HEK293 (cell line): ENCODE measurements around the gene PCDHGA5.

Experiments used
- CTCF ChIA-PET: fragments of 350-600 bp; formaldehyde crosslinking; extraction: SDS; loops from one replicate; lab custom pipeline; 2021; ENCODE audit warnings: antibody characterized with exemption; lab: Yijun Ruan, JAX
- POLR2A ChIA-PET: fragments of 300-600 bp; formaldehyde crosslinking; extraction: SDS; loops from one replicate; lab custom pipeline; 2020; ENCODE audit warnings: antibody characterized with exemption, inconsistent platforms; lab: Yijun Ruan, JAX
- H3K27ac ChIP-seq: fragments of 200-500 bp; sonication (Bioruptor generic); 2 replicates; pipeline ENCODE4 v1.5.1; 2014; ENCODE audit warnings: low read depth, low read length, control low read depth, inconsistent platforms; ENCODE audit errors: extremely low read depth
- H3K36me3 ChIP-seq, 2 experiments: fragments of 200-500 bp in 1 of 2; sonication (Bioruptor generic) in 1 of 2; 1 replicate in 1 of 2; 2 replicates in 1 of 2; pipeline ENCODE4 v1.5.1; 2014 to 2017; ENCODE audit warnings: inconsistent platforms in 2 of 2, low read length in 2 of 2; ENCODE audit not compliant: control insufficient read depth in 2 of 2, insufficient read depth in 1 of 2
- H3K4me1 ChIP-seq: fragments of 200-500 bp; sonication (Bioruptor generic); 2 replicates; pipeline ENCODE4 v1.5.1; 2014; ENCODE audit warnings: mild to moderate bottlenecking, low read length, inconsistent platforms; ENCODE audit not compliant: control insufficient read depth, insufficient read depth
- H3K4me3 ChIP-seq: 2 replicates; pipeline ENCODE4 v1.5.1; 2011; ENCODE audit warnings: low read depth, mild to moderate bottlenecking, control low read depth, low read length, moderate library complexity
- H3K9me3 ChIP-seq: fragments of 200-500 bp; sonication (Bioruptor generic); 2 replicates; pipeline ENCODE4 v1.5.1; 2014; ENCODE audit warnings: low read depth, low read length, inconsistent platforms; ENCODE audit not compliant: control insufficient read depth, insufficient read depth
- CTCF ChIP-seq: fragments of 450-650 bp; formaldehyde crosslinking; IDR thresholded peaks from 2 replicates; pipeline ENCODE4 v1.5.1; 2016; ENCODE audit warnings: missing biosample characterization, missing genetic modification characterization
- EGR2 ChIP-seq: fragments of 450-650 bp; formaldehyde crosslinking; IDR thresholded peaks from 2 replicates; pipeline ENCODE4 v1.5.1; 2016; ENCODE audit warnings: low read depth, missing biosample characterization, missing genetic modification characterization
- GLI2 ChIP-seq: fragments of 450-650 bp; formaldehyde crosslinking; IDR thresholded peaks from 2 replicates; pipeline ENCODE4; 2017; ENCODE audit warnings: missing biosample characterization, missing genetic modification characterization, low read depth, borderline replicate concordance
- KLF10 ChIP-seq: fragments of 450-650 bp; IDR thresholded peaks from 2 replicates; pipeline ENCODE4 v1.5.1; 2018; ENCODE audit warnings: missing biosample characterization, mild to moderate bottlenecking, missing genetic modification characterization
- KLF16 ChIP-seq: fragments of 450-650 bp; formaldehyde crosslinking; IDR thresholded peaks from 2 replicates; pipeline ENCODE4 v1.5.1; 2017; ENCODE audit warnings: missing biosample characterization, missing genetic modification characterization
- REPIN1 ChIP-seq: fragments of 450-650 bp; formaldehyde crosslinking; IDR thresholded peaks from 2 replicates; pipeline ENCODE4 v1.5.1; 2017; ENCODE audit warnings: missing biosample characterization, missing genetic modification characterization, low read depth
- SCRT1 ChIP-seq: fragments of 450-650 bp; formaldehyde crosslinking; IDR thresholded peaks from 2 replicates; pipeline ENCODE4 v1.5.1; 2016; ENCODE audit warnings: missing biosample characterization, missing genetic modification characterization, borderline replicate concordance
- SP2 ChIP-seq: fragments of 450-650 bp; formaldehyde crosslinking; IDR thresholded peaks from 2 replicates; pipeline ENCODE4 v1.5.1; 2016; ENCODE audit warnings: missing biosample characterization, missing genetic modification characterization
- ZBTB20 ChIP-seq: fragments of 450-650 bp; formaldehyde crosslinking; IDR thresholded peaks from 2 replicates; pipeline ENCODE4 v1.5.1; 2016; ENCODE audit warnings: missing biosample characterization, missing genetic modification characterization
- ZFHX2 ChIP-seq: fragments of 450-650 bp; formaldehyde crosslinking; conservative IDR thresholded peaks from 2 replicates; pipeline ENCODE4 v1.5.1; 2016; ENCODE audit warnings: missing biosample characterization, missing genetic modification characterization
- ZFP37 ChIP-seq: fragments of 450-650 bp; formaldehyde crosslinking; IDR thresholded peaks from 2 replicates; pipeline ENCODE4 v1.5.1; 2016; ENCODE audit warnings: missing biosample characterization, missing genetic modification characterization
- ZNF112 ChIP-seq: fragments of 450-650 bp; formaldehyde crosslinking; IDR thresholded peaks from 2 replicates; pipeline ENCODE4 v1.5.0; 2017; ENCODE audit warnings: missing biosample characterization, missing genetic modification characterization
- ZNF174 ChIP-seq: fragments of 450-650 bp; formaldehyde crosslinking; IDR thresholded peaks from 2 replicates; pipeline ENCODE4 v1.5.0; 2017; ENCODE audit warnings: missing biosample characterization, mild to moderate bottlenecking, missing genetic modification characterization
- ZNF354C ChIP-seq: fragments of 450-650 bp; formaldehyde crosslinking; IDR thresholded peaks from 2 replicates; pipeline ENCODE4 v1.5.1; 2016; ENCODE audit warnings: missing biosample characterization, missing genetic modification characterization, low read depth, borderline replicate concordance
- ZNF416 ChIP-seq: fragments of 450-650 bp; formaldehyde crosslinking; IDR thresholded peaks from 2 replicates; pipeline ENCODE4 v1.5.1; 2016; ENCODE audit warnings: missing biosample characterization, missing genetic modification characterization
- ZNF530 ChIP-seq: fragments of 450-650 bp; formaldehyde crosslinking; IDR thresholded peaks from 2 replicates; pipeline ENCODE4 v1.5.1; 2016; ENCODE audit warnings: low read depth, missing biosample characterization, missing genetic modification characterization
- ZNF600 ChIP-seq: fragments of 450-650 bp; formaldehyde crosslinking; IDR thresholded peaks from 2 replicates; pipeline ENCODE4 v1.5.1; 2016; ENCODE audit warnings: missing biosample characterization, missing genetic modification characterization
- ZNF610 ChIP-seq: fragments of 450-650 bp; formaldehyde crosslinking; IDR thresholded peaks from 2 replicates; pipeline ENCODE4 v1.5.1; 2016; ENCODE audit warnings: missing biosample characterization, missing genetic modification characterization, borderline replicate concordance
- ZNF645 ChIP-seq: fragments of 450-650 bp; formaldehyde crosslinking; IDR thresholded peaks from 2 replicates; pipeline ENCODE4; 2016; ENCODE audit warnings: missing biosample characterization, missing genetic modification characterization
- ZNF670 ChIP-seq: fragments of 450-650 bp; formaldehyde crosslinking; IDR thresholded peaks from 2 replicates; pipeline ENCODE4 v1.5.1; 2016; ENCODE audit warnings: missing biosample characterization, missing genetic modification characterization, low read depth
- ZNF692 ChIP-seq: fragments of 450-650 bp; formaldehyde crosslinking; IDR thresholded peaks from 2 replicates; pipeline ENCODE4 v1.5.1; 2016; ENCODE audit warnings: missing biosample characterization, missing genetic modification characterization

PCDHGA5 gene

GRCh38 chr5:141409598-141410306, 45.8 kb downstream of the PCDHGA5 start:
- no peaks in the 10 kb centered on the region for H3K9me3 ChIP-seq
- no peaks in the 10 kb centered on the region for H3K36me3 ChIP-seq
- TF ChIP-seq ZNF600 = no peak
- no peak for TF ChIP-seq CTCF
- TF ChIP-seq EGR2 = no peak
- TF ChIP-seq ZFP37 (tag by site-specific recombination) = no peak
- TF ChIP-seq ZNF670 (tag by site-specific recombination) = no peak
- no peak for TF ChIP-seq ZNF354C (tag by site-specific recombination)
- no peak for TF ChIP-seq ZNF645
- TF ChIP-seq REPIN1 (tag by site-specific recombination) = no peak
- no peak for TF ChIP-seq KLF10
- no peak for TF ChIP-seq ZFHX2 (tag by site-specific recombination)
- no peak for TF ChIP-seq SP2 (tag by site-specific recombination)
- TF ChIP-seq ZNF416 (tag by site-specific recombination) = no peak
- no peak for TF ChIP-seq ZNF112
- TF ChIP-seq ZNF530 (tag by site-specific recombination) = no peak
- TF ChIP-seq GLI2 (tag by site-specific recombination) = no peak
- TF ChIP-seq ZBTB20 (tag by site-specific recombination) = no peak
- CTCF ChIA-PET = interaction anchor here (0.7 to 1.0 kb wide), 2 partner anchors 148 to 167 kb away, joined by 3 to 4 read pairs; no protein-coding TSS in a partner anchor
- no peaks in the 10 kb centered on the region for H3K4me1 ChIP-seq
- no peak overlapping the region for H3K27ac ChIP-seq
- H3K4me3 ChIP-seq = no peak overlapping the region
- POLR2A ChIA-PET = no interaction called here

GRCh38 chr5:141411575-141411974, 47.6 kb downstream of the PCDHGA5 start:
- ChIA-PET POLR2A (no interaction called here), CTCF (interaction anchor here (0.6 to 1.5 kb wide), 2 partner anchors 10 to 726 kb away, joined by 4 to 6 read pairs; partner anchors contain the start of gene PCDHGA11)
- Histone ChIP-seq H3K4me1 (no peaks in the 10 kb centered on the region), H3K9me3 (no peaks in the 10 kb centered on the region), H3K27ac (no peak overlapping the region), H3K4me3 (no peak overlapping the region), H3K36me3 (no peaks in the 10 kb centered on the region)
- TF ChIP-seq ZNF692 (tag by site-specific recombination) = no peak

- no peaks in the 10 kb centered on the region for H3K9me3 ChIP-seq
- H3K4me3 ChIP-seq = no peak within 1 kb of the TSS
- H3K36me3 ChIP-seq = no peaks in the 10 kb centered on the region
- TF ChIP-seq ZNF174 (tag by site-specific recombination) (no peak), REPIN1 (tag by site-specific recombination) (no peak), SCRT1 (tag by site-specific recombination) (no peak), KLF16 (tag by site-specific recombination) (no peak), ZNF610 (no peak)
- ChIA-PET CTCF (interaction anchor here (0.6 to 3.2 kb wide), 15 partner anchors 15 to 364 kb away, joined by 3 to 14 read pairs (median 3); partner anchors contain the start of genes PCDHGA12 and PCDHGB5), POLR2A (no interaction called here)
- H3K27ac ChIP-seq = no peak within 1 kb of the TSS
- no peaks in the 10 kb centered on the region for H3K4me1 ChIP-seq
Observed at GRCh38 chr5:141412854-141413539, 49.0 kb downstream of the PCDHGA5 start, which contains the start of gene PCDHGA10. PCDHGA10 (plus strand) TSS chr5:141412987; CDS start chr5:141413176, 189 bp downstream.
